ENCODE measurements around the gene TNS3.

DNA sequence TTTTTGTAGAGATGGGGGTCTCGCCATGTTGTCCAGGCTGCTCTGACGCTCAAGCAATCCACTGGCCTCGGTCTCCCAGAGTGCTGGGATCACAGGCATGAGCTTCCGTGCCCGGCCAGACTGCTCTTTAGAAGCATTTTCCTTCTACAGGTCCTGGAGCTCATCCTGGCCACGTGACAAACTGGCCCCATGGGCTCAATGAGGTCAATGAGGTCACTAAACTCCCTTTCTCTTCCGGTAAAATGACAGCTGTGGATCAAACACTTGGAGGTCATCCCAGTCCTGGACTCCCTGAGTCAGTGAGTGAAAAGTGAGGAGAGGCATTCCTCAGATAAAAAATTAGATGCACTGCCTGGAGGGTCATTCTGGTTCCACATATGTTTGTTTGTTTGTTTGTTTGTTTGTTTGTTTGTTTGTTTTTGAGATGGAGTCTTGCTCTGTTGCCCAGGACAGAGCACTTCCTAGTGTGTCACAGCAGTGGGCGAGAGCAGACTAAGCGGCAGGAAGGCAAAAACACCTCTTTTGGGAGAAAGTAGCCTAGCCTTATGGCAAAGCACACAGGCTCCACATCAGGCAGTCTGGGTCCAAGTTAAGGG is 134.9 kb downstream of the TNS3 start:
- TF ChIP-seq, protein P1, sequence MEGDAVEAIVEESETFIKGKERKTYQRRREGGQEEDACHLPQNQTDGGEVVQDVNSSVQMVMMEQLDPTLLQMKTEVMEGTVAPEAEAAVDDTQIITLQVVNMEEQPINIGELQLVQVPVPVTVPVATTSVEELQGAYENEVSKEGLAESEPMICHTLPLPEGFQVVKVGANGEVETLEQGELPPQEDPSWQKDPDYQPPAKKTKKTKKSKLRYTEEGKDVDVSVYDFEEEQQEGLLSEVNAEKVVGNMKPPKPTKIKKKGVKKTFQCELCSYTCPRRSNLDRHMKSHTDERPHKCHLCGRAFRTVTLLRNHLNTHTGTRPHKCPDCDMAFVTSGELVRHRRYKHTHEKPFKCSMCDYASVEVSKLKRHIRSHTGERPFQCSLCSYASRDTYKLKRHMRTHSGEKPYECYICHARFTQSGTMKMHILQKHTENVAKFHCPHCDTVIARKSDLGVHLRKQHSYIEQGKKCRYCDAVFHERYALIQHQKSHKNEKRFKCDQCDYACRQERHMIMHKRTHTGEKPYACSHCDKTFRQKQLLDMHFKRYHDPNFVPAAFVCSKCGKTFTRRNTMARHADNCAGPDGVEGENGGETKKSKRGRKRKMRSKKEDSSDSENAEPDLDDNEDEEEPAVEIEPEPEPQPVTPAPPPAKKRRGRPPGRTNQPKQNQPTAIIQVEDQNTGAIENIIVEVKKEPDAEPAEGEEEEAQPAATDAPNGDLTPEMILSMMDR (conservative IDR thresholded peaks at IDR 0.05 in 1 of 2, IDR thresholded peaks at IDR 0.05 in 1 of 2; ENCODE audit: extremely low read depth in 1 of 2, insufficient read depth in 1 of 2, low read depth in 1 of 2, low read length in 2 of 2): no peak
- TF ChIP-seq EZH2 (IDR thresholded peaks at IDR 0.05; ENCODE audit: borderline replicate concordance, low read length): no peak
